Mesendoderm (in vitro differentiated cells): ENCODE measurements around the gene SLC29A2.

Experiments used
- DNase-seq: peaks from one replicate; pipeline ENCODE4 v3.0.0; 2013
- H2AK5ac ChIP-seq: 2 replicates; pipeline ENCODE4 v1.6.1; 2013; ENCODE audit warnings: low read length, inconsistent platforms
- H2BK120ac ChIP-seq: 2 replicates; pipeline ENCODE4 v1.6.1; 2013; ENCODE audit warnings: low read depth, mild to moderate bottlenecking, low read length, moderate library complexity, mixed read lengths
- H2BK15ac ChIP-seq: replicated peaks from 2 replicates; pipeline ENCODE4 v1.6.1; 2013; ENCODE audit warnings: low read depth, mild to moderate bottlenecking, moderate library complexity
- H2BK5ac ChIP-seq: 2 replicates; pipeline ENCODE4 v1.6.1; 2013; ENCODE audit warnings: low read length, inconsistent platforms
- H3K18ac ChIP-seq: 2 replicates; pipeline ENCODE4 v1.6.1; 2013; ENCODE audit warnings: mild to moderate bottlenecking, low read length, mixed read lengths
- H3K23ac ChIP-seq: one replicate; pipeline ENCODE4 v1.6.1; 2013; ENCODE audit warnings: low read length
- H3K27ac ChIP-seq: 2 replicates; pipeline ENCODE4 v1.5.1; 2013; ENCODE audit warnings: low read depth, mild to moderate bottlenecking, inconsistent platforms, low read length, moderate library complexity
- H3K27me3 ChIP-seq: 2 replicates; pipeline ENCODE4 v1.6.1; 2013; ENCODE audit warnings: low read length, control low read depth, mild to moderate bottlenecking, inconsistent platforms; ENCODE audit not compliant: insufficient read depth, poor library complexity
- H3K36me3 ChIP-seq: 2 replicates; pipeline ENCODE4 v1.6.1; 2013; ENCODE audit warnings: low read length, inconsistent platforms; ENCODE audit not compliant: control insufficient read depth, insufficient read depth
- H3K4ac ChIP-seq: one replicate; pipeline ENCODE4 v1.6.1; 2013; ENCODE audit warnings: low read depth, mild to moderate bottlenecking, low read length, moderate library complexity
- H3K4me1 ChIP-seq: 2 replicates; pipeline ENCODE4 v1.6.1; 2013; ENCODE audit warnings: low read depth, low read length, inconsistent platforms; ENCODE audit not compliant: control insufficient read depth
- H3K4me2 ChIP-seq: 2 replicates; pipeline ENCODE4 v1.6.1; 2013; ENCODE audit warnings: low read length
- H3K4me3 ChIP-seq: 2 replicates; pipeline ENCODE4 v1.5.1; 2013; ENCODE audit warnings: mild to moderate bottlenecking, low read length
- H3K56ac ChIP-seq: one replicate; pipeline ENCODE4 v1.6.1; 2013; ENCODE audit warnings: low read length
- H3K79me1 ChIP-seq: 2 replicates; pipeline ENCODE4 v1.6.1; 2013; ENCODE audit warnings: low read length, inconsistent platforms
- H3K79me2 ChIP-seq: 2 replicates; pipeline ENCODE4 v1.6.1; 2013; ENCODE audit warnings: mild to moderate bottlenecking, low read length; ENCODE audit not compliant: control insufficient read depth, insufficient read depth
- H3K9ac ChIP-seq: 2 replicates; pipeline ENCODE4 v1.6.1; 2013; ENCODE audit warnings: low read length, inconsistent platforms
- H4K5ac ChIP-seq: one replicate; pipeline ENCODE4 v1.6.1; 2013; ENCODE audit warnings: low read length
- H4K8ac ChIP-seq: one replicate; pipeline ENCODE4 v1.6.1; 2013; ENCODE audit warnings: low read depth, mild to moderate bottlenecking, control low read depth, low read length, moderate library complexity
- WGBS: extraction: QIAGEN DNeasy Blood & Tissue Kit; methylation state at CpG from one replicate; pipeline ENCODE4 v1.1.7; 2013; ENCODE audit warnings: low lambda C conversion rate, missing lambda C conversion rate; ENCODE audit not compliant: insufficient coverage; ENCODE audit errors: extremely low coverage; 5-methylcytosine and 5-hydroxymethylcytosine counted together

Gene SLC29A2

DNA sequence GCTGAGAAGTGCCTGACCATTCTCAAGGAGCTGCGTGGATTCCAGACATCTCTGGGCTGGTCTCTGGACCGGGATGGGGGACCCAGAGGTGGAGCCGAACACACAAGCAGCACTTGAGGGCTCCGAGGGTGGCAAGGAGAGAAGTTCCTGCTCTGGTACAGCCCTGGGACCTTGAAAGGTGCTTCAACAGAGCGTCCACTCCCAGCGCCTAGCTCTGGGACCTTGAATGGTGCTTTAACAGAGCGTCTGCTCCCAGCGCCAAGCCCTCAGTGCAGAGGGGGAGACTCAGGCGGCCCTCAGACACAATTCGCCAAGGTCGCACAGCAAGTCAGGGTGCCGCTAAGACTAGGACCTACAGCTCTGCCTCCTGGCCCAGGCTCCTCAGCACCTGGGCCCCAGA, 38.6 kb upstream of the SLC29A2 start:
- Histone ChIP-seq H2BK5ac (no peak overlapping the region), H3K4me2 (no peak overlapping the region), H2AK5ac (no peak overlapping the region), H3K27me3 (no peaks in the 10 kb centered on the region), H3K36me3 (no peaks in the 10 kb centered on the region), H3K56ac (no peak overlapping the region), H2BK120ac (no peak overlapping the region), H3K79me2 (no peaks in the 10 kb centered on the region), H3K9ac (no peak overlapping the region), H2BK15ac (no peak overlapping the region), H4K8ac (no peak overlapping the region), H4K5ac (no peak overlapping the region), H3K4me3 (no peak overlapping the region), H3K27ac (no peak overlapping the region), H3K23ac (no peak overlapping the region), H3K79me1 (no peaks in the 10 kb centered on the region), H3K18ac (no peak overlapping the region), H3K4ac (no peak overlapping the region), H3K4me1 (no peaks in the 10 kb centered on the region)
- DNase-seq, result no peak
- WGBS, result no CpG with 5 or more reads among the region's 12 CpGs

DNA sequence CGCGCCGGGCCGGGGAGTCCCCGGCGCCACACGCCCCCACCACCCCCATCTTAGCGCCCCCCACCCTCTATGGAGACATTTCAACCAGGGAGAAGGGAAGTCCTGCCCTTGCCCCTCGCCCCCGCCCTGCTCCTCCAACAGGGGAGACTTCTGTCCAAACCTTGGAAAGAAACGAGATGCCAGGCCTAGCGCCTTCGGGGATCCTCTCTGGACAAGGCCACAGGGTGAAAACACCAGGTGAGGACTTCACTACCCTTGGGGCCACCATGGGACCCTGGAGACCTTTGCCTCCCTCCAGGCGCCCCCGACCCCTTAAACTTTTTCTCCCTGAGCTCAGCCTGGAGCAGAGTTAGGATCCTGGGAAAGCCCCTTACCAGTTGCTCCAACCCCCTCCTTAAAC, 37.7 kb upstream of the SLC29A2 start:
- Histone ChIP-seq H3K18ac (no peak overlapping the region), H4K5ac (no peak overlapping the region), H3K4me3 (no peak overlapping the region), H2BK5ac (no peak overlapping the region), H3K79me2 (no peaks in the 10 kb centered on the region), H3K9ac (peak overlapping the region; percentile 38), H3K4me2 (no peak overlapping the region), H3K56ac (peak overlapping the region; percentile 78), H3K36me3 (no peaks in the 10 kb centered on the region), H3K27me3 (no peaks in the 10 kb centered on the region), H4K8ac (no peak overlapping the region), H2BK15ac (no peak overlapping the region), H3K4ac (no peak overlapping the region), H3K23ac (no peak overlapping the region), H2BK120ac (no peak overlapping the region), H2AK5ac (no peak overlapping the region), H3K4me1 (no peaks in the 10 kb centered on the region), H3K79me1 (no peaks in the 10 kb centered on the region), H3K27ac (no peak overlapping the region)
- DNase-seq, result no peak
- WGBS, result no CpG with 5 or more reads among the region's 15 CpGs

DNA sequence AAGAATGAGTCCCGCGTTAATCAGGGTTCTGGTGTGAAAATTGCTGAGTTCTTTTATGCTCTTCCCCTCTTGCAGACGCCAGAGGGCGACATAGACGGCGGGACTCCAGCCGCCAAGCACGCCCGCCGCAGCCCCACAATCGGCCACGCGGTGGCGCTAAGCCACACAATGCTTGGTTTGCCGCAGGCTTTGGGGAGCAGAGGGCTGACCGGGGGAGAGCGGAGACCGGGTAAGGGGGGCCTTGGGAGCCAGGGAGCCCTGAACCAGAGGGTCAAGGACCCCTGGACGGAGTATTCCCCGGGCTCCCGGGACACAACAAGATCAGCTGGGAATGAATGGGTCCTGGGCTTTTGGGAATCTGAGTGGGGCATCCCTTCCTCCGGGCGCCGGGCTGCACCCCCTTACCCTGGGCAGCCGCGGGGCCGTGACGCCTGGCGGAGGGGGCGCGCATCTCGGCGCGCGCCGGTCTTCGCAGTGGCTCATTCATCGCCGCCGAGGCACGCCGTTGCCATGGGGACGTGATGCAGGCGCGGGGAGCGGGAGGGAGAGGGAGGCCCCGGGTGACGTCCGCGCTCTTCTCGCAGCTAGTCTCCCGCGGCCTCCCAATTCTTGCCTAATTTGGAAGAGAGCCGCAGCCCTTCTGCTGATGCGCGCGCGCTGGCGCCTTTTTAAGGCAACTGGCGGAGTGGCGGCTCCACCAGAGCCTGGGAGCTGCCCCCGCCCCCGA, 37.1 kb upstream of the SLC29A2 start:
- Histone ChIP-seq H2BK120ac (no peak overlapping the region), H3K4me1 (no peaks in the 10 kb centered on the region), H3K4ac (no peak overlapping the region), H3K9ac (peak overlapping the region; percentile 53), H3K4me3 (peak overlapping the region; percentile 40), H3K27me3 (no peaks in the 10 kb centered on the region), H3K79me2 (no peaks in the 10 kb centered on the region), H3K18ac (no peak overlapping the region), H2BK5ac (no peak overlapping the region), H3K56ac (no peak overlapping the region), H2BK15ac (no peak overlapping the region), H4K8ac (no peak overlapping the region), H2AK5ac (no peak overlapping the region), H3K36me3 (no peaks in the 10 kb centered on the region), H3K27ac (no peak overlapping the region), H3K79me1 (no peaks in the 10 kb centered on the region), H4K5ac (no peak overlapping the region), H3K23ac (no peak overlapping the region), H3K4me2 (peak overlapping the region; percentile 75)
- WGBS, result no CpG with 5 or more reads among the region's 63 CpGs
- DNase-seq, result peak; percentile 97

DNA sequence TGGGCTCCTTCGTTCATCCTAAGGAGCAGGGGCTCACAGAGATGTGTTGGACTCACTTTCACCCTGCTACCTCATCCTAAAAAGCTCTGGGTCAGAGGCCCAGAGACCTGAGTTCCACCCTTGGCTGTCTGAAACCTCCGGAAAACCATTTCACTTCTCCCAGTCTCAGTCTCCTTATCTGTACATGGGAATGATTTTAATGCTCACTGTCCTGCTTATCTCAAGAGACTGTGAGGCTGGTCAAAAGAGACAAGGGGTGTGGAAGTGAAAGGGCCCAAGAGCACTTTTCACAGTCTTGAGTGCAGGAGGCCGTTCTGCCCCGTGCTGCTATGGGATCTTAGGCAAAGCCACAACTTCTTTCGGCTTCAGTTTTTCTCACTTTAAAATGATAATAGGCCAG, 36.1 kb upstream of the SLC29A2 start:
- Histone ChIP-seq H3K4me1 (no peaks in the 10 kb centered on the region), H4K5ac (no peak overlapping the region), H3K4me3 (no peak overlapping the region), H3K79me2 (no peaks in the 10 kb centered on the region), H2BK120ac (no peak overlapping the region), H3K36me3 (no peaks in the 10 kb centered on the region), H3K27me3 (no peaks in the 10 kb centered on the region), H3K23ac (no peak overlapping the region), H3K4me2 (no peak overlapping the region), H3K9ac (no peak overlapping the region), H3K27ac (no peak overlapping the region), H3K56ac (no peak overlapping the region), H3K79me1 (no peaks in the 10 kb centered on the region), H2BK15ac (no peak overlapping the region), H3K18ac (no peak overlapping the region), H2BK5ac (no peak overlapping the region), H4K8ac (no peak overlapping the region), H2AK5ac (no peak overlapping the region), H3K4ac (no peak overlapping the region)
- no CpG with 5 or more reads among the region's 5 CpGs for WGBS
- no peak for DNase-seq

DNA sequence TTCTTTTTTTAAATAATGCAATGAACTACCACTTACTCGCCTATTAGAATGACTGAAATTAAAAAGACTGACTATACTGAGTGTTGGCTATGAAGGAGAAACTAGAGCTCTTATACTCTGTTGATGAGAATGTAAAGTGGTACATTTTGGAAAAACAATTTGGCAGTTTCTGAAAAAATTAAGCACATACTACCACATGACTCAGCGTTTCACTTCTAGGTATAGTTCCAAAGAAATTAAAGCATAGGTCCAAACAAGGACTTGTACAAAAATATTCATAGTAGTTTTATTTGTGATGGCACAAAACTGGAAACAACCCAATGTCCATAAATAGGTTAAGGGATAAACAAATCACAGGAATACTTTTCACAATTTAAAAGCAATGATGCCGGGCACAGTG, 22.4 kb upstream of the SLC29A2 start:
- H3K27ac ChIP-seq, result no peak overlapping the region
- no peaks in the 10 kb centered on the region for H3K79me2 ChIP-seq
- no peak overlapping the region for H3K9ac ChIP-seq
- no peak overlapping the region for H3K18ac ChIP-seq
- no peak overlapping the region for H3K4me2 ChIP-seq
- H2AK5ac ChIP-seq, result no peak overlapping the region
- no peak overlapping the region for H2BK5ac ChIP-seq
- no peaks in the 10 kb centered on the region for H3K4me1 ChIP-seq
- no peak overlapping the region for H3K56ac ChIP-seq
- no peaks in the 10 kb centered on the region for H3K36me3 ChIP-seq
- no peak overlapping the region for H2BK120ac ChIP-seq
- DNase-seq, result no peak
- no peaks in the 10 kb centered on the region for H3K27me3 ChIP-seq
- no peak overlapping the region for H3K4me3 ChIP-seq
- no peak overlapping the region for H4K8ac ChIP-seq
- no peak overlapping the region for H3K4ac ChIP-seq
- no peak overlapping the region for H3K23ac ChIP-seq
- H2BK15ac ChIP-seq, result no peak overlapping the region
- WGBS, result no CpG with 5 or more reads among the region's 3 CpGs
- no peak overlapping the region for H4K5ac ChIP-seq
- H3K79me1 ChIP-seq, result no peaks in the 10 kb centered on the region

DNA sequence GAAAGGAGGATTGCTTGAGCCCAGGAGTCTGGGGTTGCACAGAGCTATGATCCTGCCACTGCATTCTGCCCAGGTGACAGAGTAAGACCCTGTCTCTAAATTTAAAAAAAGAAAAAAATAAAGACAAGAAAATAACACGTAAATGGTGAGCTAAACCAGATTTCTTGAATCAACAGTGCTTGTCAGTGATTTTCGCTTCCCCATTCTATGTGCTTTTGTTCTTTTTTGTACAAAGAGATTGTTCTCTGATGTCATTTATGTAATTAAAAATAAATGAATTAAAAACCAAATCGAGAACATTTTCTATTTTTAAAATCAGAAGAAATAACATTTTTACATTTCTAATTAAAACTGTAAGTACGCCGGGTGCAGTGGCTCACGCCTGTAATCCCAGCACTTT, 19.8 kb upstream of the SLC29A2 start:
- no peak overlapping the region for H3K4ac ChIP-seq
- H3K18ac ChIP-seq, result no peak overlapping the region

More for the DNA sequence above, 19.8 kb upstream of the SLC29A2 start:
- Histone ChIP-seq H3K4me1 (no peaks in the 10 kb centered on the region), H3K36me3 (no peaks in the 10 kb centered on the region), H2BK5ac (no peak overlapping the region), H3K23ac (no peak overlapping the region), H2BK120ac (no peak overlapping the region), H2AK5ac (no peak overlapping the region), H2BK15ac (no peak overlapping the region), H3K9ac (no peak overlapping the region), H3K4me3 (no peak overlapping the region), H3K79me1 (no peaks in the 10 kb centered on the region), H3K56ac (no peak overlapping the region), H4K5ac (no peak overlapping the region), H3K4me2 (no peak overlapping the region), H3K79me2 (no peaks in the 10 kb centered on the region), H3K27ac (no peak overlapping the region), H3K27me3 (no peaks in the 10 kb centered on the region), H4K8ac (no peak overlapping the region)
- DNase-seq, result no peak
- WGBS, result 100% methylated on average over 1 of the region's 6 CpGs
